GM18498 (cell line): Measurements from ENCODE around the gene CDT1.
A peak's percentile ranks its signal among the peaks of the same experiment; 100 is the strongest.

ENCODE experiments used
- ATAC-seq: cut with Tn5 transposase; IDR thresholded peaks from one replicate; pipeline ENCODE4 v1.9.1; 2021; ENCODE audit warnings: mild to moderate bottlenecking, moderate library complexity; ENCODE audit not compliant: unreplicated experiment

The CDT1 gene

DNA sequence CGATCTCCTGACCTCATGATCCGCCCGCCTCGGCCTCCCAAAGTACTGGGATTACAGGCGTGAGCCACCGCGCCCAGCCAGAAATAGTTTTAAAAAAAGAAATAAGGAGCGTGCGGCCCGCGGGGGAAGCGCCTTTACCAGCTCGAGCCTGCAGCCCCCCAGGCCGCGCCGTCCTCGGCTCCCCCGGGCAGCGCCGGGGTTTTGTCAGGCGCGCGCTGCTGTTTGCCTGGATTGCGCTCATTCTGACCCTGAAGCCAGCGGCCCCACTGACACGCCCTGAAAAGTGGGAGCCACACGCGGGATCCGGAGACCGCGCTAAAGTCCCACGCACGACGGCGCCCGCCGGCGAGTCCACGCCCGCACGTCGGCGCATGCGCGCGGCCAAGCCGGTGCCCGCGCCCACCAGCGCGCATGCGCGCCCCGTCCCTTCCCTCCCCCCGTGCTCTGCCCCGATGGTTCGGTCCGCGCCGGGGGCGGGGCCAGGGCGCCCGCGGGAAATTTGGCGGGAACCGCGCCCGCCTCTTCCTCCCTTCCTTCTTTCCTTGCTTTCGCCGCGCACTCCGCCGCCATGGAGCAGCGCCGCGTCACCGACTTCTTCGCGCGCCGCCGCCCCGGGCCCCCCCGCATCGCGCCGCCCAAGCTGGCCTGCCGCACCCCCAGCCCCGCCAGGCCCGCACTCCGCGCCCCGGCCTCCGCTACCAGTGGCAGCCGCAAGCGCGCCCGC lies at the start of gene CDT1:
TSS of gene CDT1 (plus strand) at position 526 of the 724 bp plus-strand sequence. CDS start at position 569, 43 bp downstream.
- ATAC-seq: peak; percentile 74

GRCh38 chr16:88754109-88754911 lies 49.3 kb upstream of the CDT1 start:
- ATAC-seq: no peak

DNA sequence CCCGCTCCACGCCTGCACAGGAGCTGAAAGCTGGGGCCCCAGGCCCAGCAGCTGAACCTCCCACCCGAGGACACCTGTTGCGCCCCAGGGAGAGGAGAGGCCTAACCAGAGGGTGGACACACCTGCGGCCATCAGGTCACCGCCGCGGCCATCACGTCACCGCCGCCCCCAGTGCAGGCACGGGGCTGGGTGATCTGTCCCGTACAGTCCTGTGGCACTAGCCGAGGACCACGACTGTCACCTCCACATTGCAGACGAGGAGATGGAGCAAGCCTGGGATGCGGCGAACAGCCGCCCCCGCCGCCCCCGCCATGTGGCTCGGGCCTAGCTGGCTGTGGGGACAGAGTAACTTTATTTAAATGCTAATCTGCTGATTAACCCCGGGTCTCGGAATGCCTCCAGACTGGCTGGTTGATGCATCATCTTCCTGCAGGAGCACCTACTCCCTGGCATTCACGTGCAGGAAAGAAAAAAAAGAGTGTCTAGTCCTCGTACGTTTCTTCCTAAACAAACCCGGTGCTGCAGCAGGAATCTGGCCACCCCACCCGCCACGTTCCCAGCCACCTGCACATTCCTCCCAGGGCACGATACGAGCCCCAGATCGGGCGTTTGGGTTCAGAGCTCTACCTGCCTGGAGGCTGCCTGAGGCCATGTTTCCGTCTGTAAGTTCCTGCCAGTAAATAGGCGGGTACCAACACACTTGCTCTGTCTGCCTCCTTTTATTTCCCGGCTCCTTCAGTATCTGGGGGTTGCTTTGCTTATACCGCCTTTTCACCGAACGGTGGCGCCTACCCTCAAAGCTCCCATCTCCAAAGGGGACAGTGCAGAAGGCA lies 48.5 kb upstream of the CDT1 start:
- ATAC-seq: no peak

GRCh38 chr16:88755745-88756443 lies 47.7 kb upstream of the CDT1 start:
- ATAC-seq: no peak

DNA sequence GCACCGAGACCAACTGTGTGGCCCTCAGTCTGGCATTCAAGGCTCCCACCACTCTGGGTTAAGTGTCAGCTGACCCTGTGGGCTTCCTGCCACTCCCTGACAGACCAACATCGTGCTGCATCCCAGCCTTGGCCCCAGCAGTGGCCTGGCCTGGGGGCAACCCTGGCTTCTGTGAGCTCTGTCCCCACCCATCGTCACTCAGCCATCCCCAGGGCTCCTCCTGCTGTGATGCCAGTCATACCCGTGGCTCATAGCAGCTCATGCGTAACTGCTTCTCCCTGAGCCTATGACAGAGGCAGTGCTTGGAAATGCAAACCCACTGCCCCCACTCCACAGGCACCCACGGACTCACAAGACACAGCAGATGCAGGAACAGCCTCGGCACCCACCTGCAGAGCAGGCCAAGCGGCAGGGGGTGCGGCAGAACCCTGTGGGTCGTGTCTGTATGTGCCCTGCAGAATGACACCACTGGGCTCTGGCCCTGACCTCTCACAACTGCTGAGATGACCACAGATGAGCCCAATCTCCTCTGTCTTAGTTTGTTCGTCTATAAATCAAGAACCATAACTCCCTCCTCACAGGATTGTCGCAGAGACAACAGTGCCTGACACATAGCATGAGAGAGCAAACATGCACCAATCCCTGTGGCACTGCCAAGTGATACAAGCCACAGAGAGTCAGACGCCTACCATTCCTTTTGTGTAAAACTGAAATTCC lies 45.2 kb upstream of the CDT1 start:
- no peak for ATAC-seq

DNA sequence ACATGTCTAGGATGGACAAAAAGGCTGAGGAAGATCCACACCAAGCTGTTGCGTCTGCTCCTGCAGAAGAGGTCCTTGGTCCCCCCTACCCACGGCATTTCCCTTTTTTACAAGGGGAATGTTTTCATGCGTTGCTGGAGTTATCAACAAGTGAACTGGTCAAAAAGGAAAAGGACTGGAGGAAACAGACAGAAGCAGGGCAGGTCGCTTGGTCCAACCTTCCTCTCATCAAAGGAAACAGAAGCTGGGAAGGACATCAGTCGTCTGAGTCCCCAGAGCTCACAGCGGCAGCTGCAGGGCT lies 44.7 kb upstream of the CDT1 start:
- ATAC-seq: no peak

DNA sequence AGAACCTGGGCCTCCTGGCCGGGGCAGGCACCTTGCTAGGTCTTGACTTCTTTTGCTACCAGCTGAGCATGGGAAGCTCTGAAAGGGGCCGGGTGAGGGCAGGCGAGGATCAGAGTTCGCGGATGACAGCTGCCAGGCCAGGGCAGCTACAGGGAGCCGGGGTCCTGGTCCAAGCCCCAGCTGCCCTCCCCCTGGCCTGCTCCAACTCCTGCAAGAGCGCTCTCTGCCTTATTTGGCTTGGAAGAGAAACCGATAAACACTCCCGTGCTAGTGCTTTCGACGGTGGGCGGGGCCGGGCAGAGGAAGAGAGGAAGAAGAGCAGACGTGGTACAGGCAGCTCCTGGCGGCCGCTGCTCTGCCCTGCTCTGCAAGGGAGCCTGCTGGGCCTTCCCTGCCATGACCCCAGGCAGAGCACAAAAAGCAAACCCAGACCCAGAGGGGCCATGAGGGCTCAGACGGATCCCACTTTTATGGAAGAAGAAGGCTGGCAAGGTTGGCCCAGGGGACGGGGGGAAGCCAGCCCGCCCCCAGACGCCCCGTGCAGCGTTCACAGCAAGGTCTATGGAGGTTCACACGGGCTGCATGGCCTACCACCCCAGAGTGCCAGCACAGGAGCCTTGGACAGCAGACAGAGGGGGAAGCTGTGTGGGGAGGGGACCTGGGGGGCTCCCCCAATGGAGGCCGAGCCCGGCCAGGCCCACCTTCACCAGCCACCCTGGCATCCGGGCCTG lies 44.2 kb upstream of the CDT1 start:
- ATAC-seq: no peak

- ATAC-seq: no peak
Measured at GRCh38 chr16:88759976-88760350, 43.6 kb upstream of the CDT1 start.

DNA sequence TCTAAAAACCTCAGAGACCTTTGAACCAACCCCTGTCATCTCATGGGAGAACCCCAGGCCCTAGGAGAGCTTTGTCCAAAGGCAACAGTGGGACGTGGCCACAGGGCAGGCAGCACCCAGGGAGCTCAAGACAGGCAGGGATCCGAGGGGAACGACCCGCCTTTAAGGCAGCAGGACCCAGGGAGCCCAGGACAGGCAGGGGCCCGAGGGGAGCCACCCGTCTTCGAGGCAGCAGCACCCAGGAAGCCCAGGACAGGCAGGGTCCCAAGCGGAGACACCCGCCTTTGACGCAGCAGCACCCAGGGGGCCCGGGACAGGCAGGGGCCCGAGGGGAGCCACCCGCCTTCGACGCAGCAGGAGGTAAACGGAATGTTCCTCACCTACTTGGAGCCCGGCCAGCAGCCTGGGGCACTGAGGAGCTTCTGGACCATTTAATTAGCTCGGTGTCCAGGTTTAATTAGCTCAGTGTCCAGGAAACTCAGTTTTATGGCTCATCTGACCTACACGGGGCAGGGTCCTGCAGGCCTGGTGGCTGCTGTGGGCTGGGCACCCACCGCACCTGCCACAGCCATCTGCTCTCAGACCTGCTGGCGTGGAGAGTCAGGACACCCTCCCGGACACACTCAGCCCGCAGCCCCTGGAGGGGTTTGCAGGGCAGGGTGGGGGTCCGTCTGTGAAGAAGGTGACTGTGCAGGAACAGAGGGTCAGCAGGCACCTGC lies 43.0 kb upstream of the CDT1 start:
- no peak for ATAC-seq

GRCh38 chr16:88761143-88761534 lies 42.5 kb upstream of the CDT1 start:
- ATAC-seq: no peak

GRCh38 chr16:88761830-88762229 lies 41.8 kb upstream of the CDT1 start:
- ATAC-seq: no peak

DNA sequence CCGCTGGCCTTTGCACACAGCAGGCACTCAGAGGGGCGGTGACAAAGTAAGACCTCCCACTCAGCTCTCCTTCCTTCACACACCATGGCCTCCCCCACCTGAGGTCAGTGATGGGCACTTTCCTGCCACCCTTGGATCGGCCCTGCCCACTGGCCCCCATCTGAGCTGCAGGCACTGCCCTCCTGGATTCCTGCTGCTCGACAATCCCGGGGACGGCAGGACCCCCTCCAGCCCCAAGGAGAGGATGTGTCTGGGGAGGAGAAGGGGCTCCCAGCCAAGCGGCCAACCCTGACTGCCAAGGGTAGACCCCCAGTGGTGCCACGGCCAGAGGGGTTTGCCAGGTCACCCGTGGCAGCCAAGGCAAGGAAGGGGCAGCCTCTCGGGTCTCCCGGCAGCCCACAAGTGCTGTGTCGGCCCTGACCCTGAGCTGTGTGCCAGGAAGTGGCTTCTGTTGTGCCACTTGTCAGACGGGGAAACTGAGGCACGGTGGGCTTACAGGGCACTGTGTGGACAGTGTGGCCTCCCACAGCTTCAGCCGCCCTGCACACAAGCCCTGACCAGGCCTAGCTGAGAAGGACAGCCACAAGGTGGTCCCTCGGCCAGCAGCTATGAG lies 41.2 kb upstream of the CDT1 start:
- ATAC-seq: no peak

GRCh38 chr16:88762941-88763340 lies 40.6 kb upstream of the CDT1 start:
- ATAC-seq: no peak

DNA sequence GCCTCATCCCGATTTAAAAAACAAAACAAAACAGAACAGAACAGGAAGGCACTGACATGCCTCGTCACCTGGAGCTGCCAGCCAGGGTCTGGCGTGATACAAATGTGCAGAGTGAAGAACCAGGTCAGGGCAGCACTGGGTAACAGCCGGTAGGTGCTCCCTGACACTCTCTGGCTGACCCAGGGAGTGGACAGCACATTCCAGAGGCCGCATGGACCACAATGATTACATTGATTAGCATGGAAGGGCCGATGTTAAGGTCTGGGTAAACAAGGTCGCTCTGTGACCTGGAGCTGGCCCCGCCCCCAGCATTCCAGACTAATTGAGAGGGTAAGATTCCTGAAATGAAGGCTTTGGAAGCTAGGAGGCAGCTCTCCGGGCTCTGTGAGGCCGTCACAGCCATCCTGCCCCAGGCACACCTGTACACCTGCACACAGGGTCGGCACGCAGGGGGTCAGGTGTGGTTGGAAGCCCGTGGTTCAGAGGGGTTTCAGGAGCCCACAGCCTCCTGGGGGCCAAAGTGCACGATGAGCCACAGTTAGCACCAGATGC lies 40.0 kb upstream of the CDT1 start:
- ATAC-seq: no peak

GRCh38 chr16:88764080-88764479 lies 39.5 kb upstream of the CDT1 start:
- ATAC-seq: no peak

GRCh38 chr16:88764913-88765349 lies 38.7 kb upstream of the CDT1 start:
- ATAC-seq: no peak

GRCh38 chr16:88766975-88767374 lies 36.6 kb upstream of the CDT1 start:
- ATAC-seq: no peak

DNA sequence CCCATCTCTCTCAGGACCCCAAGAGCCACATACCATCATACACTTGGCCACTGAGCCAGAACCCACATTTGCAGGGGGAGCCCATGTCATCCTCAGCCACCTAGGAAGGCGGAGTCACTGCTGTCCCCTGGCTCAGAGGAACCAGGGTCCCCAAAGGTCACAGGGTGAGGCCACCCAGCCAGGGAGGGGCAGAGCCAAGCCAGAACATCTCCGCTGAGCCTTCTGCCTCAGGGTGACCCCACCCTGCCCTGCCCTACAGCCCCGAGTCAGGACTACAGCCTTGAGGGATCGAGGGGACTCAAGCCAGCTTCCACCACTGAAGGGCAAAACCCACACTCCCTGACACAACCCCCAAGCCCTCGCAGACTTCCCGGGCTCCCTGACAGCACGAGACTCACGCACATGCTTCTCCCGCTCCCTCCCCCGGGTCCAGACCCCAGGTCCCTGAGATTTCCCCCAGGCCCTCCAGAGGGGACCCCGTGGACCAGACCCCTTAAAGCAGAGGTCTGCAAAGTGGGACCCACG lies 36.0 kb upstream of the CDT1 start:
- ATAC-seq: no peak
